HG03342 (cell line): ENCODE results near the gene FADS1.

Experiments
- ATAC-seq: cut with Tn5 transposase; IDR thresholded peaks from one replicate; pipeline ENCODE4 v1.9.1; 2021; ENCODE audit warnings: mild to moderate bottlenecking, moderate library complexity; ENCODE audit not compliant: unreplicated experiment

FADS1 gene

GRCh38 chr11:61797263-61797944 is 19.4 kb downstream of the FADS1 start:
- no peak for ATAC-seq

DNA sequence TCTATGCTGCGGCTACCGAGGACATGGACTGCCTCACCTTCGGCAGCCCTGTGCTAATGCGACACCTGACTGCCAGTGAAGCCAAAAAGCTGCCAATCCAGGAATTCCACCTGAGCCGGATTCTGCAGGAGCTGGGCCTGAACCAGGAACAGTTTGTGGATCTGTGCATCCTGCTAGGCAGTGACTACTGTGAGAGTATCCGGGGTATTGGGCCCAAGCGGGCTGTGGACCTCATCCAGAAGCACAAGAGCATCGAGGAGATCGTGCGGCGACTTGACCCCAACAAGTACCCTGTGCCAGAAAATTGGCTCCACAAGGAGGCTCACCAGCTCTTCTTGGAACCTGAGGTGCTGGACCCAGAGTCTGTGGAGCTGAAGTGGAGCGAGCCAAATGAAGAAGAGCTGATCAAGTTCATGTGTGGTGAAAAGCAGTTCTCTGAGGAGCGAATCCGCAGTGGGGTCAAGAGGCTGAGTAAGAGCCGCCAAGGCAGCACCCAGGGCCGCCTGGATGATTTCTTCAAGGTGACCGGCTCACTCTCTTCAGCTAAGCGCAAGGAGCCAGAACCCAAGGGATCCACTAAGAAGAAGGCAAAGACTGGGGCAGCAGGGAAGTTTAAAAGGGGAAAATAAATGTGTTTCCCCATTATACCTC is 20.8 kb downstream of the FADS1 start:
- ATAC-seq, result no peak

DNA sequence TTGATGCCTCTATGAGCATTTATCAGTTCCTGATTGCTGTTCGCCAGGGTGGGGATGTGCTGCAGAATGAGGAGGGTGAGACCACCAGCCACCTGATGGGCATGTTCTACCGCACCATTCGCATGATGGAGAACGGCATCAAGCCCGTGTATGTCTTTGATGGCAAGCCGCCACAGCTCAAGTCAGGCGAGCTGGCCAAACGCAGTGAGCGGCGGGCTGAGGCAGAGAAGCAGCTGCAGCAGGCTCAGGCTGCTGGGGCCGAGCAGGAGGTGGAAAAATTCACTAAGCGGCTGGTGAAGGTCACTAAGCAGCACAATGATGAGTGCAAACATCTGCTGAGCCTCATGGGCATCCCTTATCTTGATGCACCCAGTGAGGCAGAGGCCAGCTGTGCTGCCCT is 21.3 kb downstream of the FADS1 start:
- no peak for ATAC-seq

DNA sequence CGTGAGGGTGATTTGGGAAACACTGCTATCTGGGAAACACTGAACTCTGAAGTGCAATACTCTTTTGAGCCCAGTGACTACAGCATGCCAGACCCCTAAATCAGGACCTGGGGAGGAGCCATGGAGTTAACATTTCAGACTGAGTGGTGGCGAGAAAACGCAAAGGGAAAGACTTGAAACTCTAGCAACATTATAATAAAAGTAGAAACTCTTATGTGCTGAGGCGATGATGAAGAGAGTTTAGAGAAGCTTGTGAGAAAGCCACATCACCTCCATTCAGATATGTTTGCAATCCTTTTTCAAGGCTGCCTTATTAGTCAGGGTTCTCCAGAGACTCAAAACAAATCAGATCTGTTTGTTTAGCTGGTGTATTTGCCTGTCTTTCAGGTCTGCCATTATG is 22.2 kb downstream of the FADS1 start:
- ATAC-seq, result no peak

GRCh38 chr11:61793829-61794204 is 23.0 kb downstream of the FADS1 start:
- no peak for ATAC-seq

GRCh38 chr11:61793083-61793828 is 23.5 kb downstream of the FADS1 start:
- ATAC-seq, result no peak

DNA sequence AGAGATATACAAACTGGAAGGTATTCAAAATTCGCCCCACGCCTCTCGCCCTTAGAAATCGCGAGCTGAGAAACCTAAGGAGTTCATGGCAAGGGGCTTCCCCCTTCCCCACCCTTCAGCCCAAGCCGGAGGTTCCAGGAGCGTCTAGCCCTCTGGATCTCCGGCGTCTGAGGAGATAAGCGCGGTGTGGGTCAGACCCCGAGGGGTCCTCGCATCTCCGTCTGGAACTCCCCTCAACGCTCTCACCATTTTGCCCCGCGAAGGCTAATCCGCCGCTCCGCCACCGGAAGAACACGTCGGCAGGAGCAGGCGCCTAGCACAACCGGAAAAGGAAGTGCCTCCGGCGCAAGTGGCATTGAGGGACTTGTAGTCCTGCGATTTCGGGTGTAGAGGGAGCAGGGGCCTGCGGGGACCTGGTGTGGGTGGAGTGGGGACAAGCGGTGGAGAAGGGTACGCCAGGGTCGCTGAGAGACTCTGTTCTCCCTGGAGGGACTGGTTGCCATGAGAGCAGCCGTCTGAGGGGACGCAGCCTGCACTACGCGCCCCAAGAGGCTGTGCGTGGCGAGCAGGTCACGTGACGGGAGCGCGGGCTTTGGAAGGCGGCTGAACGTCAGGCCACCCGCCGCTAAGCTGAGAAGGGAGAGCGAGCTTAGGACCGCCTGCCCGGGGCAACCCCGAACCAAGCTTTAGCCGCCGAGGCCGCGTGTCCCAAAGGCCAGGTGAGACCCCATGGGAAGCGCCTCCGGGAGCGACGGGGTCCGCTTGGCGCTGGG is 24.3 kb downstream of the FADS1 start, which contains the start of the genes FEN1 and TMEM258:
FEN1 (plus strand) TSS at position 602 of the 773 bp plus-strand sequence. CDS start 2,451 bp downstream, outside the sequence.
TMEM258 (minus strand) TSS at position 290 of the 773 bp plus-strand sequence; CDS start at position 249, 41 bp downstream.
- ATAC-seq, result peak; percentile 83

DNA sequence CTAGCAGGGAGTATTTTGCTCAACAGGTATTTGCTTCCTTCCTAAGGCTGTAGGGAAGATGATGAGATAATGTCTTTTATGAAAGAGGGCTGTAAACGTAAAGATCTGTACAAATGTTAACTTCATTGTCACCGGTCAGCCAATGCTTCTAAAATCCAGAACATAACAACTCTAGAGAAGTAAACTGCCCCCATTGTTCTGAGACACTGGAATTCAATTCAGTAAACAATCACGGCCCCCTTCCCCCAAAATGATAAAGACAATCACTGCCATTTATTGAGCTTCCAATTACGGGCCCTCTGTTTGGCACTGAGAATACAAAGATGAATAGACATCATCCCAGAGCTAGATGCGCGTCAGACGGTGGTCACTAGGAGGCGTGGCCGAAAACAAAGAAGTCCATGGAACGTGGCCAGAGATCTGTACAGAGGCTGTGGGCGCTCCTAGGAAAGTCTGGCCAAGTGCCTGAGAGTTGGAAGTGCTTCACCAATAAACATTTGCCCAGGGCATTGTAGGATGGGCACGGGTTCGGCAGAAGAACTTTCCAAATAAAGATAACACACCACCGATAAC is 25.0 kb downstream of the FADS1 start:
- peak; percentile 24 for ATAC-seq

DNA sequence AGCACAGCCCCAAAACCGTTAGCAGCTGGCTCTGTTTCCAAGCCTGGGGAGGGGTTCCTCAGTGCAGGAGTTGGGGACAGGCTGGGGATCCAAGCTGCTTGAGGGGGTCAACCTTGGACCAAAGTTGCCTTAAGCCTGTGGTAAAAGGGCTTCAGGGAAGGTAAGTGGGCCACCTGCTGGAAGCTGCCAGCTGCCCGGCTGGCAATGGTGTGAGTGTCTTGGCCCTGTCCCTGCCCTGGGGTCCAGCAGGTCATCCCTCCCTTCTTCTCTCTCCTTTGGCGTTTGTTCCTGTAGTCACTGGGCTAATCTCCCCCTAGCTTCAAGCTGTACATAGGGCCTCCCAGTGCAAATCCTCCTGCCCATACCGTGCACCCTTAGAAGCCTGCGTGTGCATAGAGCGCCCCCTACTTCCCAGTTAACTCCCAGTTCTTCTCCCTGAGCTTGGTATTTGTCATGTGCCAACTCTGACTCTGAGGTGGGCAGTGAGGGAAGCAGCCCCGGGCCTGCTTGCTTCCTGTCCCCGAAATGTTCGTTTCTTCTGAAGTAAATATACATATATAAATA is 28.8 kb downstream of the FADS1 start:
- ATAC-seq, result no peak

GRCh38 chr11:61785837-61786402 is 30.9 kb downstream of the FADS1 start:
- peak; percentile 43 for ATAC-seq

- ATAC-seq, result no peak
Measured at GRCh38 chr11:61784506-61784805, 32.3 kb downstream of the FADS1 start.

- ATAC-seq, result no peak
Measured at GRCh38 chr11:61783717-61784505, 32.9 kb downstream of the FADS1 start.

DNA sequence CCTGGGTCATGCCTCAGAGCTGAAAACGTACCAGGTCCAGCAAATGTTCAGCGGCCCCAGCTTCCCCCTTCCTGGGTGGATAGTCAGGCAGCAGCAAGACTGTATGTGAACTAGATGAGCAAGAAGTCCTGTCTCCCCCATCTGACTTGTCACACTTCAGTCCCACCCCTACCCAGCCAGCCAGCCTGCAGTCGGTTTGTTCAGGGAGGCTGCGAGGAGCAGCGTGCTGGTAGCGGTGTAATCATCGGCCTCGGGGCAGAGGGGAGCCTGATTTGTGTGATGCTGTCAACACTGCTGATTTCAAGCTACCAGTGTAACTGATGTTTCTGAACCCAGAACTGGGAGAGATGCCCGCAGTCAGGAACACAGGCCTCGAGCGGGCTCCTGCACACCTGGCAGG is 34.0 kb downstream of the FADS1 start:
- ATAC-seq, result no peak

DNA sequence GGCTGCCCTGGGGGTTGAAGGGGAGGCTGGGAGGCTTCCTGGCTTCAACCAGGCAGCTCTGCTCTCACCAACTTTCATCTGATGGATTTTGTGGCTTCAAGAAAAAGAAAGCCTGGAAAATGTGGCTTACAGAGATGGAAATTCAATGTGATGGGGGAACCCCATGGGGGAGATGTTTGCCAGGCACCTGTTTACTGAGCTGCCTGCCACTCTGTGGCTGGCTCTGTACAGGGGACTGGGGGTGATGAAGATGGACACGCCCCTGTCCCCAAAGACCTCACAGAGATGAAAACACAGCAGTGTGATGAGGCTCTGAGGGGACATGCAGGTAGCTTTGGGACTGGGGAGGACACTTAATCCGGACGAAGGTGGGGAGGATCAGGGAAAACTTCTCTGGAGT is 34.5 kb downstream of the FADS1 start:
- ATAC-seq, result no peak

- ATAC-seq, result no peak
Measured at GRCh38 chr11:61781585-61781984, 35.2 kb downstream of the FADS1 start.

GRCh38 chr11:61780581-61781162 is 36.1 kb downstream of the FADS1 start:
- ATAC-seq, result no peak

DNA sequence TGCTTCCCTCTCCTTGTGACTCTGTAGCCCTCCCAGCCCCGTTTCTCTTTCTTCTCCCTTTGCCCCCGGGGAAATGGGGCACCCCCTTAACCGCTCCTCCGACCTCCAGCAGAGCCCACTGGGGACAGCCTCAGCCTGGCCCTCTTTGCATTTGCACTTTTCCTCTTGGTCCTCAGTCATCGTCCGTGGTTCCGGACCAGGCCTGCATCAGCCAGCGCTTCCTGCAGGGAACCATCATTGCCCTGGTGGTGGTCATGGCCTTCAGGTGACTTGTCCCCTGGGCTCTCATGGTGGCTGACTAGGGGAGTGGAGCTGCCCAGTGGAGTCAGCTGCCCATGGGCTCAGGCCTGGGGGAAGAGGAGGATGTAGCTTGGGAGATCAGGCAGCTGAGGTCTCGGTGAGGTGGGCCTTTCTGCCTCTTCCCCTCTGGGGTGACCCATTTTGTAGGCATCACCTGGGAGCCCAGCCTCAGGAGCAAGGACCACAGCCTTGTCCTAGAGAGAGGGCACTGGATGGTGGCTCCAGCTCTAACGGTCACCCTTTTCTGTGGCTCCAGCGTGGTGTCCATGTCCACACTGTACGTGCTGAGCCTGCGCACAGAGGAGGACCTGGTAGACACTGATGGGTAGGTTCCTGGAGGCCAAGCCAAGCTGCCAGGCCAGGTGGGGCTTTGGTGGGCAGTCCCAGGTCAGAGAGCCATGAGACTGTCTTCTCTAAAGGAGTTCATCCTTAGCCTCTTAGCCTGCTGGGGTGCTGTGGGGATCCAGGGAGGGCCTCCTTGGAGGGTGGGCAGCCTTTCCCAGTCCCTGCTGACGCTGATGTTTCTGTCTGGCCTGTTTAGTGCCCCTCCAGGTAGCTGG is 36.9 kb downstream of the FADS1 start:
- no peak for ATAC-seq
